ENCODE results near the gene LRP1B.

Gene LRP1B

GRCh38 chr2:140621583-140622362 is 1509.0 kb downstream of the LRP1B start:
- Histone ChIP-seq H3K9me3 (ENCODE audit: control insufficient read depth in 2 of 2, low read length in 2 of 2) (no peaks in the 10 kb centered on the region), H3K36me3 (ENCODE audit: control insufficient read depth in 2 of 2, insufficient read depth in 2 of 2, low read length in 2 of 2) (no peaks in the 10 kb centered on the region), H3K4me1 (ENCODE audit: control insufficient read depth, insufficient read depth, low read length) (no peaks in the 10 kb centered on the region), H3K27me3 (ENCODE audit: control insufficient read depth in 1 of 2, insufficient read depth in 2 of 2, low read length in 2 of 2) (no peaks in the 10 kb centered on the region), H3K27ac (ENCODE audit: low read length) (no peak overlapping the region), H3K4me3 (ENCODE audit: low read length in 2 of 2) (no peak overlapping the region), H3K9ac (ENCODE audit: low read length in 2 of 2) (no peak overlapping the region)

DNA sequence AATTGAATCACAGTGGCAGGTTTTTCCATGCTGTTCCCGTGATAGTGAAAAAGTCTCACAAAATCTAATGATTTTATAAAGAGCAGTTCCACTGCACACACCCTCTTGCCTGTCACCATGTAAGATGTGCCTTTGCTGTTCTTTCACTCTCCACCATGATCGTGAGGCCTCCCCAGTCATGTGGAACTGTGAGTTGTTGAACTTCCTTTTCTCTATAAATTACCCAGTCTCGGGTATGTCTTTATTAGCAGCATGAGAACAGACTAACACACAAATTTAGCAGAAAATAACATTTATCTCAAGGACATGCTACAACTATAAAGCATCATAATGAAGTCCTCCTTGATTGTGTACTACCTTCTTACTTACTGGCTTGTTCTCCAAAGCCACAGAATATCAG is 1526.0 kb downstream of the LRP1B start:
- Histone ChIP-seq H3K4me3 (ENCODE audit: low read length in 2 of 2) (no peak overlapping the region), H3K9me3 (ENCODE audit: control insufficient read depth in 2 of 2, low read length in 2 of 2) (no peaks in the 10 kb centered on the region), H3K27me3 (ENCODE audit: control insufficient read depth in 1 of 2, insufficient read depth in 2 of 2, low read length in 2 of 2) (no peaks in the 10 kb centered on the region), H3K9ac (ENCODE audit: low read length in 2 of 2) (no peak overlapping the region), H3K4me1 (ENCODE audit: control insufficient read depth, insufficient read depth, low read length) (no peaks in the 10 kb centered on the region), H3K27ac (ENCODE audit: low read length) (no peak overlapping the region), H3K36me3 (ENCODE audit: control insufficient read depth in 2 of 2, insufficient read depth in 2 of 2, low read length in 2 of 2) (no peaks in the 10 kb centered on the region)

DNA sequence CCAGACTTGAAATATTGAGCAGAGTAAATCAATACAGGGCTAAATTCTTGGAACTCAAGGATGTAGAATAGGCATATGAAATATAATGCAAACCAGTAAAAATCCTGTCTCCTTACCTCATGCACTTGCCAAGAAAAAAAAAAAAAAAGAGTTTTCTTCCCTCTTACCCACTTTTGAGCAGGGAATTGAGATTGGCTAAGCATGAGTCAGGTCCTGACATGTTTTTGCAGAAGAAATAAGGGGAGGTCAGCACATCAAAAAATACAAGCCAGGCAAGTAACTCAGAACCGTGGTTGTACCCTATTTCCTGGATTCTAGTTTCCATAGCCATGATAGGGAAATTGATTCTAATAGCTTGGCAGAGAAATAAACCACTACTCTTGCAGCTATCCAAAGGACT is 1526.7 kb downstream of the LRP1B start:
- Histone ChIP-seq H3K4me3 (ENCODE audit: low read length in 2 of 2) (no peak overlapping the region), H3K27ac (ENCODE audit: low read length) (no peak overlapping the region), H3K9me3 (ENCODE audit: control insufficient read depth in 2 of 2, low read length in 2 of 2) (no peaks in the 10 kb centered on the region), H3K36me3 (ENCODE audit: control insufficient read depth in 2 of 2, insufficient read depth in 2 of 2, low read length in 2 of 2) (no peaks in the 10 kb centered on the region), H3K4me1 (ENCODE audit: control insufficient read depth, insufficient read depth, low read length) (no peaks in the 10 kb centered on the region), H3K9ac (ENCODE audit: low read length in 2 of 2) (no peak overlapping the region), H3K27me3 (ENCODE audit: control insufficient read depth in 1 of 2, insufficient read depth in 2 of 2, low read length in 2 of 2) (no peaks in the 10 kb centered on the region)

- Histone ChIP-seq H3K9ac (ENCODE audit: low read length in 2 of 2) (no peak overlapping the region), H3K36me3 (ENCODE audit: control insufficient read depth in 2 of 2, insufficient read depth in 2 of 2, low read length in 2 of 2) (no peaks in the 10 kb centered on the region), H3K27me3 (ENCODE audit: control insufficient read depth in 1 of 2, insufficient read depth in 2 of 2, low read length in 2 of 2) (no peaks in the 10 kb centered on the region), H3K9me3 (ENCODE audit: control insufficient read depth in 2 of 2, low read length in 2 of 2) (no peaks in the 10 kb centered on the region), H3K27ac (ENCODE audit: low read length) (no peak overlapping the region), H3K4me3 (ENCODE audit: low read length in 2 of 2) (no peak overlapping the region), H3K4me1 (ENCODE audit: control insufficient read depth, insufficient read depth, low read length) (no peaks in the 10 kb centered on the region)
Observed at GRCh38 chr2:140603416-140603815, 1527.4 kb downstream of the LRP1B start.

- Histone ChIP-seq H3K4me3 (ENCODE audit: low read length in 2 of 2) (no peak overlapping the region), H3K9ac (ENCODE audit: low read length in 2 of 2) (no peak overlapping the region), H3K4me1 (ENCODE audit: control insufficient read depth, insufficient read depth, low read length) (no peaks in the 10 kb centered on the region), H3K36me3 (ENCODE audit: control insufficient read depth in 2 of 2, insufficient read depth in 2 of 2, low read length in 2 of 2) (no peaks in the 10 kb centered on the region), H3K27ac (ENCODE audit: low read length) (no peak overlapping the region), H3K9me3 (ENCODE audit: control insufficient read depth in 2 of 2, low read length in 2 of 2) (no peaks in the 10 kb centered on the region), H3K27me3 (ENCODE audit: control insufficient read depth in 1 of 2, insufficient read depth in 2 of 2, low read length in 2 of 2) (no peaks in the 10 kb centered on the region)
Observed at GRCh38 chr2:140601801-140602200, 1529.0 kb downstream of the LRP1B start.

GRCh38 chr2:140601342-140601741 is 1529.5 kb downstream of the LRP1B start:
- Histone ChIP-seq H3K36me3 (ENCODE audit: control insufficient read depth in 2 of 2, insufficient read depth in 2 of 2, low read length in 2 of 2) (no peaks in the 10 kb centered on the region), H3K9me3 (ENCODE audit: control insufficient read depth in 2 of 2, low read length in 2 of 2) (no peaks in the 10 kb centered on the region), H3K9ac (ENCODE audit: low read length in 2 of 2) (no peak overlapping the region), H3K4me1 (ENCODE audit: control insufficient read depth, insufficient read depth, low read length) (no peaks in the 10 kb centered on the region), H3K27ac (ENCODE audit: low read length) (no peak overlapping the region), H3K27me3 (ENCODE audit: control insufficient read depth in 1 of 2, insufficient read depth in 2 of 2, low read length in 2 of 2) (no peaks in the 10 kb centered on the region), H3K4me3 (ENCODE audit: low read length in 2 of 2) (no peak overlapping the region)

DNA sequence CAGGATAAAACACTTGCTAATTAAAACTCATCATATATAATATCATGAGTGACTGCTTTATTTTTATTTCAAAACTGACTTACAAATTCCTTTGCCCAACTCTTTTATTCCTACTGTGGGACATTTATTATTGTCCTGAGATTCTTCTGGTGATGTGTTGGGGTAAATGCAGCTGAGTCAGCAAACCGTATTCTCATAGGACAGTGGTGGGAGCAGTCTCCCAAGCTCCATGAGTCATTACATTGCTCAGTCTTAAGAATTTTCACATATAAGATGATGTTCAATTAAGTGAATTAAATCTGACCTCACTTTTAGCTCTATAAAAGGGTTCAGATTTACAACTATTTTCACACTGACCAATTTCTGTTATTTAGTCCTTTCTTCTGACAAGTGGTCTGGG is 1530.7 kb downstream of the LRP1B start:
- Histone ChIP-seq H3K9ac (ENCODE audit: low read length in 2 of 2) (no peak overlapping the region), H3K27ac (ENCODE audit: low read length) (no peak overlapping the region), H3K4me3 (ENCODE audit: low read length in 2 of 2) (no peak overlapping the region)

GRCh38 chr2:140597836-140598235 is 1533.0 kb downstream of the LRP1B start:
- Histone ChIP-seq H3K27me3 (ENCODE audit: control insufficient read depth in 1 of 2, insufficient read depth in 2 of 2, low read length in 2 of 2) (no peaks in the 10 kb centered on the region), H3K4me1 (ENCODE audit: control insufficient read depth, insufficient read depth, low read length) (no peaks in the 10 kb centered on the region), H3K4me3 (ENCODE audit: low read length in 2 of 2) (no peak overlapping the region), H3K27ac (ENCODE audit: low read length) (no peak overlapping the region), H3K36me3 (ENCODE audit: control insufficient read depth in 2 of 2, insufficient read depth in 2 of 2, low read length in 2 of 2) (no peaks in the 10 kb centered on the region), H3K9me3 (ENCODE audit: control insufficient read depth in 2 of 2, low read length in 2 of 2) (no peaks in the 10 kb centered on the region), H3K9ac (ENCODE audit: low read length in 2 of 2) (no peak overlapping the region)

More for the DNA sequence above, 1530.7 kb downstream of the LRP1B start:
- H3K36me3 ChIP-seq (ENCODE audit: control insufficient read depth in 2 of 2, insufficient read depth in 2 of 2, low read length in 2 of 2): no peaks in the 10 kb centered on the region
- H3K9me3 ChIP-seq (ENCODE audit: control insufficient read depth in 2 of 2, low read length in 2 of 2): no peaks in the 10 kb centered on the region
- no peaks in the 10 kb centered on the region for H3K4me1 ChIP-seq (ENCODE audit: control insufficient read depth, insufficient read depth, low read length)
- H3K27me3 ChIP-seq (ENCODE audit: control insufficient read depth in 1 of 2, insufficient read depth in 2 of 2, low read length in 2 of 2): no peaks in the 10 kb centered on the region

DNA sequence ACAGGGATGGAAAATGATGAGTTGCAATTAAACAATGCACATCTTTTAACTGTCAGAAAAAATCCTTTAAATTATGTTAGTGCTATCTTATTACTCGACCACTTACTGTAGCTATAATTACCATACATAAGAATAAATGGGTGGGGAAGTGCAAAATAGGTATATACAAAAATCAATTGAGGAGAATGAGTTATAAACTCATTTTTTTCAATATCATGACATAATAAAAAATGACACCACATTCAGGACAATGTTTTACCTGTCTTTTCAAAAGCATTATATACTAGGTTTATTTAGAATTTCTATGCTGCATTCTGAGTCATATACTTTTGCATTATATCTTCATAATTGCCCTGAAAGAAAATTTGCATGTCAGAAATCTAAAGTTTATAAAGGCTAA is 1533.6 kb downstream of the LRP1B start:
- no peak overlapping the region for H3K4me3 ChIP-seq (ENCODE audit: low read length in 2 of 2)
- no peaks in the 10 kb centered on the region for H3K9me3 ChIP-seq (ENCODE audit: control insufficient read depth in 2 of 2, low read length in 2 of 2)
- H3K4me1 ChIP-seq (ENCODE audit: control insufficient read depth, insufficient read depth, low read length): no peaks in the 10 kb centered on the region
- H3K9ac ChIP-seq (ENCODE audit: low read length in 2 of 2): no peak overlapping the region
- H3K27ac ChIP-seq (ENCODE audit: low read length): no peak overlapping the region
- H3K27me3 ChIP-seq (ENCODE audit: control insufficient read depth in 1 of 2, insufficient read depth in 2 of 2, low read length in 2 of 2): no peaks in the 10 kb centered on the region
- H3K36me3 ChIP-seq (ENCODE audit: control insufficient read depth in 2 of 2, insufficient read depth in 2 of 2, low read length in 2 of 2): no peaks in the 10 kb centered on the region

GRCh38 chr2:140596447-140596846 is 1534.4 kb downstream of the LRP1B start:
- Histone ChIP-seq H3K9me3 (ENCODE audit: control insufficient read depth in 2 of 2, low read length in 2 of 2) (no peaks in the 10 kb centered on the region), H3K9ac (ENCODE audit: low read length in 2 of 2) (no peak overlapping the region), H3K4me3 (ENCODE audit: low read length in 2 of 2) (no peak overlapping the region), H3K4me1 (ENCODE audit: control insufficient read depth, insufficient read depth, low read length) (no peaks in the 10 kb centered on the region), H3K27ac (ENCODE audit: low read length) (no peak overlapping the region), H3K36me3 (ENCODE audit: control insufficient read depth in 2 of 2, insufficient read depth in 2 of 2, low read length in 2 of 2) (no peaks in the 10 kb centered on the region), H3K27me3 (ENCODE audit: control insufficient read depth in 1 of 2, insufficient read depth in 2 of 2, low read length in 2 of 2) (no peaks in the 10 kb centered on the region)

DNA sequence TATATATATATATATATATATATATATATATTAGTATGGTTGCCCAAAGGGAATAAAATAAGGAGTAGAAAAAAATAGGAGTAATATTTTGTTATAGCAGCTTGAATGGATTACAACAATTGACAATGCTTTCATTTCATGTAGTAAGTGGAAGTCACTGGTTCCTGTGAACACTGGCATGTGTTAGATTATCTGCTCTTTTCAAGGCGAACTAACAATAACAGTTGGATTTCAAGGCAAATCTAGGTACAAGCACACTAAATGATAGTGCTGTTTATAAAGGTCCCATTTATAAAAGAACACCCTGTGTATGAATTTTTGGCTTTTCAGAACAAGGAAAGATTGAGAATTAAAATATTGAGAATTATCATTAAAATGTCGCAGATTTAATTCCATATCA is 1535.7 kb downstream of the LRP1B start:
- Histone ChIP-seq H3K27me3 (ENCODE audit: control insufficient read depth in 1 of 2, insufficient read depth in 2 of 2, low read length in 2 of 2) (no peaks in the 10 kb centered on the region), H3K4me1 (ENCODE audit: control insufficient read depth, insufficient read depth, low read length) (no peaks in the 10 kb centered on the region), H3K9me3 (ENCODE audit: control insufficient read depth in 2 of 2, low read length in 2 of 2) (no peaks in the 10 kb centered on the region), H3K9ac (ENCODE audit: low read length in 2 of 2) (no peak overlapping the region), H3K4me3 (ENCODE audit: low read length in 2 of 2) (no peak overlapping the region), H3K27ac (ENCODE audit: low read length) (no peak overlapping the region), H3K36me3 (ENCODE audit: control insufficient read depth in 2 of 2, insufficient read depth in 2 of 2, low read length in 2 of 2) (no peaks in the 10 kb centered on the region)

Data from stomach smooth muscle (tissue), 2 donors.